Mesendoderm (in vitro differentiated cells): ENCODE measurements around the gene WDPCP.

Experiments
- DNase-seq: peaks from one replicate; pipeline ENCODE4 v3.0.0; 2013
- H2AK5ac ChIP-seq: 2 replicates; pipeline ENCODE4 v1.6.1; 2013; ENCODE audit warnings: low read length, inconsistent platforms
- H2BK120ac ChIP-seq: 2 replicates; pipeline ENCODE4 v1.6.1; 2013; ENCODE audit warnings: low read depth, mild to moderate bottlenecking, low read length, moderate library complexity, mixed read lengths
- H2BK15ac ChIP-seq: replicated peaks from 2 replicates; pipeline ENCODE4 v1.6.1; 2013; ENCODE audit warnings: low read depth, mild to moderate bottlenecking, moderate library complexity
- H2BK5ac ChIP-seq: 2 replicates; pipeline ENCODE4 v1.6.1; 2013; ENCODE audit warnings: low read length, inconsistent platforms
- H3K18ac ChIP-seq: 2 replicates; pipeline ENCODE4 v1.6.1; 2013; ENCODE audit warnings: mild to moderate bottlenecking, low read length, mixed read lengths
- H3K23ac ChIP-seq: one replicate; pipeline ENCODE4 v1.6.1; 2013; ENCODE audit warnings: low read length
- H3K27ac ChIP-seq: 2 replicates; pipeline ENCODE4 v1.5.1; 2013; ENCODE audit warnings: low read depth, mild to moderate bottlenecking, inconsistent platforms, low read length, moderate library complexity
- H3K27me3 ChIP-seq: 2 replicates; pipeline ENCODE4 v1.6.1; 2013; ENCODE audit warnings: low read length, control low read depth, mild to moderate bottlenecking, inconsistent platforms; ENCODE audit not compliant: insufficient read depth, poor library complexity
- H3K36me3 ChIP-seq: 2 replicates; pipeline ENCODE4 v1.6.1; 2013; ENCODE audit warnings: low read length, inconsistent platforms; ENCODE audit not compliant: control insufficient read depth, insufficient read depth
- H3K4ac ChIP-seq: one replicate; pipeline ENCODE4 v1.6.1; 2013; ENCODE audit warnings: low read depth, mild to moderate bottlenecking, low read length, moderate library complexity
- H3K4me1 ChIP-seq: 2 replicates; pipeline ENCODE4 v1.6.1; 2013; ENCODE audit warnings: low read depth, low read length, inconsistent platforms; ENCODE audit not compliant: control insufficient read depth
- H3K4me2 ChIP-seq: 2 replicates; pipeline ENCODE4 v1.6.1; 2013; ENCODE audit warnings: low read length
- H3K4me3 ChIP-seq: 2 replicates; pipeline ENCODE4 v1.5.1; 2013; ENCODE audit warnings: mild to moderate bottlenecking, low read length
- H3K56ac ChIP-seq: one replicate; pipeline ENCODE4 v1.6.1; 2013; ENCODE audit warnings: low read length
- H3K79me1 ChIP-seq: 2 replicates; pipeline ENCODE4 v1.6.1; 2013; ENCODE audit warnings: low read length, inconsistent platforms
- H3K79me2 ChIP-seq: 2 replicates; pipeline ENCODE4 v1.6.1; 2013; ENCODE audit warnings: mild to moderate bottlenecking, low read length; ENCODE audit not compliant: control insufficient read depth, insufficient read depth
- H3K9ac ChIP-seq: 2 replicates; pipeline ENCODE4 v1.6.1; 2013; ENCODE audit warnings: low read length, inconsistent platforms
- H4K5ac ChIP-seq: one replicate; pipeline ENCODE4 v1.6.1; 2013; ENCODE audit warnings: low read length
- H4K8ac ChIP-seq: one replicate; pipeline ENCODE4 v1.6.1; 2013; ENCODE audit warnings: low read depth, mild to moderate bottlenecking, control low read depth, low read length, moderate library complexity
- WGBS: extraction: QIAGEN DNeasy Blood & Tissue Kit; methylation state at CpG from one replicate; pipeline ENCODE4 v1.1.7; 2013; ENCODE audit warnings: low lambda C conversion rate, missing lambda C conversion rate; ENCODE audit not compliant: insufficient coverage; ENCODE audit errors: extremely low coverage; 5-methylcytosine and 5-hydroxymethylcytosine counted together

The WDPCP gene

DNA sequence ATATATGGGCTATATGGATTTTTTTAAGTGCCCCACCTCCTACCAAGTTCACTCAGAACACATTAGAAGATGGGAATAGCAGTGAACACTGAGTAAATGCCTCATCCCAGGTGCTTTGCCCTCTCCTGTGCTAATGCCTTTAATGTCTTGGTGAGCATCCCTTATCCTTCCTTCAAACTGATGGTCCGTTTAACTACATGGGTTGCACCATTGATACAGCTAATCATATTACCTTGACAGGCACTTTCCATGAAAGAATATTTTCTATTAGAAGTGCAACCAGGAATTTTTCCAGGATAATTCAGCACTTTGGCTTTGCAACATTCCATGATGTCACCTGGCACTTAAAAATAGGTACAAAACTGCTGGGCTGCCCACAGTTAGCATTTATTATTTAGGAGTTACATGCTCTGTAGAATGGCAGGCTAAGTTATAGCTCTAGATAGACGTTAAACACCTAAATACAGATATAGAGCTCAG is 74.0 kb downstream of the WDPCP start:
- Histone ChIP-seq H4K5ac (no peak overlapping the region), H3K36me3 (no peaks in the 10 kb centered on the region), H3K27ac (no peak overlapping the region), H2BK15ac (no peak overlapping the region), H2AK5ac (no peak overlapping the region), H3K18ac (no peak overlapping the region), H2BK5ac (no peak overlapping the region), H3K23ac (no peak overlapping the region), H3K4me3 (no peak overlapping the region), H2BK120ac (no peak overlapping the region), H3K4me2 (no peak overlapping the region), H4K8ac (no peak overlapping the region), H3K79me1 (peaks cover 2% of the 10 kb centered on the region), H3K4ac (no peak overlapping the region), H3K4me1 (no peaks in the 10 kb centered on the region), H3K79me2 (no peaks in the 10 kb centered on the region), H3K56ac (no peak overlapping the region), H3K9ac (no peak overlapping the region), H3K27me3 (no peaks in the 10 kb centered on the region)
- no CpG with 5 or more reads among the region's 2 CpGs for WGBS
- no peak for DNase-seq

DNA sequence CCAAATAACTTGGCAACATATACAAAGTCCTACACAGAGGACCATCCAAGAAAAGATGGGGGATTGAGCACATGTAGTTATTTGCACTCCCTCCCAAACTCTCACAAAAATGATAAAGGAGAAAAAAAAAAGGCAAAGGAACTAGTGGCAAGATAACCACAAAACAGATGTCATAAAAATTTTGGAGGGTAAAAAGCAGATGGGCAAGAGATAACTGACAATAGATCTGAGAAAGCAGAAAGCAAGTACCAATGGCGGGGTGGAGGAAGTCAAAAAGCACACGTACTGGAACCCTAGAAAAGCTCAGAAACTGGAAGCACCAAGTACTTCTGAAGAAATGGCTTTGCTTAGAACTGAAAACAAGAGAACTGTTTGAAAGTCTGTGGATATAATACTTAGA is 82.0 kb downstream of the WDPCP start:
- Histone ChIP-seq H4K8ac (no peak overlapping the region), H3K36me3 (no peaks in the 10 kb centered on the region), H3K4me1 (no peaks in the 10 kb centered on the region), H3K18ac (no peak overlapping the region), H3K27ac (no peak overlapping the region), H4K5ac (no peak overlapping the region), H3K4me3 (no peak overlapping the region), H2BK120ac (no peak overlapping the region), H3K27me3 (no peaks in the 10 kb centered on the region), H2BK15ac (no peak overlapping the region), H3K9ac (no peak overlapping the region), H3K79me2 (no peaks in the 10 kb centered on the region), H3K56ac (no peak overlapping the region), H3K79me1 (no peaks in the 10 kb centered on the region), H3K4me2 (no peak overlapping the region), H2AK5ac (no peak overlapping the region), H3K23ac (no peak overlapping the region), H2BK5ac (no peak overlapping the region), H3K4ac (no peak overlapping the region)
- no CpG with 5 or more reads among the region's 2 CpGs for WGBS
- no peak for DNase-seq

DNA sequence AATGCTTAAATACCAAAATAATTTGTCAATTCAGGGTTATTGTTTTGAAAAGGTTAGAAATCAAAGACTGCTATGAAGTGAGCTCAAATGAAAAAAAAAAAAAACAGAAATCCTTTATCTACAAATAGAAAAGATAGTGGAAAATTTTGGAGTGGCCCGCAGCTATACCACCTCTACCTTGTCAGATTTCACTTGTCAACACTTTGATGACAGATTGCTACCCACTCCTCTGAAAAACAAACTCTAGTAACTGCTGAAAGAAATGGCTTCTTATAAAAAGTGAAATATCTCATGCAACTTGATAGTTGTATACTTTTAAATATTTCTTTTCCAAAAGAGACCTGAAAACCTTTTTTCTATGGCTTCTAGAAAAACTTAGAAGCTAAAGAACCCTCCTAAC is 84.5 kb downstream of the WDPCP start:
- H2AK5ac ChIP-seq: no peak overlapping the region
- no peaks in the 10 kb centered on the region for H3K79me1 ChIP-seq
- no peak for DNase-seq
- WGBS: no CpG with 5 or more reads among the region's 1 CpG
- no peak overlapping the region for H3K4ac ChIP-seq
- no peaks in the 10 kb centered on the region for H3K4me1 ChIP-seq
- H3K23ac ChIP-seq: no peak overlapping the region
- H3K79me2 ChIP-seq: no peaks in the 10 kb centered on the region
- H3K4me3 ChIP-seq: no peak overlapping the region
- no peak overlapping the region for H4K8ac ChIP-seq
- no peak overlapping the region for H3K4me2 ChIP-seq
- H3K27me3 ChIP-seq: no peaks in the 10 kb centered on the region
- no peak overlapping the region for H2BK5ac ChIP-seq
- no peaks in the 10 kb centered on the region for H3K36me3 ChIP-seq
- H4K5ac ChIP-seq: no peak overlapping the region
- no peak overlapping the region for H3K18ac ChIP-seq
- H3K27ac ChIP-seq: no peak overlapping the region
- H3K56ac ChIP-seq: no peak overlapping the region
- H2BK15ac ChIP-seq: no peak overlapping the region
- H2BK120ac ChIP-seq: no peak overlapping the region
- H3K9ac ChIP-seq: no peak overlapping the region

DNA sequence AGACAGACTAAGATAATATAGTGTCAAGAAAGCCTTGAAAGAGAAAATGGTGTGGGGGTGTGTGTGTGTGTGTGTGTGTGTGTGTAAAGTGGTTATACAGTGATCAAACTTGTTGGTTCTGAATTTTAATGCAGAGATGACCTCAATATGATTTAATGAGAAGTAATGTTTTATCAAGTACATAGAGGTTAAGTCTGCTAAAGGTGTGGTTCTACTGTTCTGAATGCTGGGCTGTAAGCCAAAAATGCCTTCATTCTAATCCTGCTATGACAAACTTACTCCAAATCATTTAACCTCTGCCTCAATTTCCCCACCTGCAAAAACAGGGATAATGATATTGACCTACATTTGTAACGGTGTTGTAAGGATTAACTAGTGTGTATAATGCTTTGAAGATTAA is 87.9 kb downstream of the WDPCP start:
- Histone ChIP-seq H3K27ac (no peak overlapping the region), H2BK5ac (no peak overlapping the region), H3K4me3 (no peak overlapping the region), H2BK15ac (no peak overlapping the region), H3K79me2 (no peaks in the 10 kb centered on the region), H2AK5ac (no peak overlapping the region), H2BK120ac (no peak overlapping the region), H3K56ac (no peak overlapping the region), H3K9ac (no peak overlapping the region), H3K4me1 (no peaks in the 10 kb centered on the region), H3K23ac (no peak overlapping the region), H3K36me3 (no peaks in the 10 kb centered on the region), H3K4ac (no peak overlapping the region), H4K5ac (no peak overlapping the region), H3K79me1 (no peaks in the 10 kb centered on the region), H3K27me3 (no peaks in the 10 kb centered on the region), H3K18ac (no peak overlapping the region), H4K8ac (no peak overlapping the region), H3K4me2 (no peak overlapping the region)
- no peak for DNase-seq
- no CpG with 5 or more reads among the region's 1 CpG for whole genome bisulfite sequencing

DNA sequence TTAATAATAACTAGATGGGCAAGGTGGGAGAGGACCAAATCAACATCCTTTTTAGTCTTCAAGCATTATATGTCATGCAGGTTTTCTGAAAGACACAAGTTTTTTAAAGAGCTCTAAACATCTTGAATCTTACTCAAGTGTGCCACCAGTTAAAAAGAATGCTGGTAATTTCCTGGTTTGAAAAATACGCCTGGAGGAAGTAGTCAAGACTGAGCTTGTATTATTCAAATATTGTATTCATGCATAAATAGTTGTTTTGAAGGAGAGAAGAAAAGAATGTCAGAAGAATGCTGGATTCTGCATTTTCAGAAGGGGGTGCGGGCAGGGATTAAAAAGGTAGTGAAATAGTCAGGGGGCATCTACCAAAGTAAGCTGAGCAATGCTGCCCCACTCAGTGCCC is 90.7 kb downstream of the WDPCP start:
- Histone ChIP-seq H3K27me3 (no peaks in the 10 kb centered on the region), H2AK5ac (no peak overlapping the region), H3K4ac (no peak overlapping the region), H3K4me1 (no peaks in the 10 kb centered on the region), H2BK15ac (no peak overlapping the region), H3K56ac (no peak overlapping the region), H3K79me1 (no peaks in the 10 kb centered on the region), H3K4me2 (no peak overlapping the region), H3K79me2 (no peaks in the 10 kb centered on the region), H2BK120ac (no peak overlapping the region), H4K8ac (no peak overlapping the region), H3K23ac (no peak overlapping the region), H3K18ac (no peak overlapping the region), H4K5ac (no peak overlapping the region), H3K4me3 (no peak overlapping the region), H3K36me3 (no peaks in the 10 kb centered on the region), H3K27ac (no peak overlapping the region), H3K9ac (no peak overlapping the region), H2BK5ac (no peak overlapping the region)
- no peak for DNase-seq
- no CpG with 5 or more reads among the region's 2 CpGs for WGBS

DNA sequence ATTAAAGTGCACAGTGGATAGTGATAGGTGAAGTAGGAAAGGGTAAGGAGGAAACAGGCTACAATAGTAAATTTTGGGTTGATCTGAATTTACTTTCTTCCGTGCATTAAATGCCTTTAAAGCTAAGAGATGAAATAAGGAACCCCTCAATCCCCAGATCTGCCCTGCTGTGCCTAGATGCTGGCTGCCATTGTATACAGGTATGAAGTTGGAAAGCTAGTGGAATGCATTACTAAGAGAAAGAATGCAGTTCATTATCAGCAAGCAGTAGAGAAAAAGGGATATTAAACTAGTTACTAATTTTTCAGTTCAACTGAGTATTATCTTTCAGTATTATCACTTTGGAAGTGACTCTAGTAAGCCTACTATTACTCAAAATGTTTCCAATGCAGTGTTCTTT is 93.3 kb downstream of the WDPCP start:
- Histone ChIP-seq H4K8ac (no peak overlapping the region), H2BK120ac (no peak overlapping the region), H4K5ac (no peak overlapping the region), H3K18ac (no peak overlapping the region), H3K4me3 (no peak overlapping the region), H3K4me1 (no peaks in the 10 kb centered on the region), H2BK5ac (no peak overlapping the region), H3K4me2 (no peak overlapping the region), H3K4ac (no peak overlapping the region), H3K79me2 (no peaks in the 10 kb centered on the region), H3K36me3 (no peaks in the 10 kb centered on the region), H3K27ac (no peak overlapping the region), H3K56ac (no peak overlapping the region), H3K23ac (no peak overlapping the region), H2AK5ac (no peak overlapping the region), H3K79me1 (no peaks in the 10 kb centered on the region), H3K27me3 (no peaks in the 10 kb centered on the region), H2BK15ac (no peak overlapping the region), H3K9ac (no peak overlapping the region)
- no CpG with 5 or more reads among the region's 1 CpG for whole genome bisulfite sequencing
- peak; percentile 23 for DNase-seq
